ENCODE data around the gene SCN4B. TPM values are rescaled to one million over a fixed set of nuclear protein-coding genes. Genes with fewer than 3 reads are reported as not detected.

The SCN4B gene
- total RNA-seq, 1 experiment from 2014 or later = not detected

DNA sequence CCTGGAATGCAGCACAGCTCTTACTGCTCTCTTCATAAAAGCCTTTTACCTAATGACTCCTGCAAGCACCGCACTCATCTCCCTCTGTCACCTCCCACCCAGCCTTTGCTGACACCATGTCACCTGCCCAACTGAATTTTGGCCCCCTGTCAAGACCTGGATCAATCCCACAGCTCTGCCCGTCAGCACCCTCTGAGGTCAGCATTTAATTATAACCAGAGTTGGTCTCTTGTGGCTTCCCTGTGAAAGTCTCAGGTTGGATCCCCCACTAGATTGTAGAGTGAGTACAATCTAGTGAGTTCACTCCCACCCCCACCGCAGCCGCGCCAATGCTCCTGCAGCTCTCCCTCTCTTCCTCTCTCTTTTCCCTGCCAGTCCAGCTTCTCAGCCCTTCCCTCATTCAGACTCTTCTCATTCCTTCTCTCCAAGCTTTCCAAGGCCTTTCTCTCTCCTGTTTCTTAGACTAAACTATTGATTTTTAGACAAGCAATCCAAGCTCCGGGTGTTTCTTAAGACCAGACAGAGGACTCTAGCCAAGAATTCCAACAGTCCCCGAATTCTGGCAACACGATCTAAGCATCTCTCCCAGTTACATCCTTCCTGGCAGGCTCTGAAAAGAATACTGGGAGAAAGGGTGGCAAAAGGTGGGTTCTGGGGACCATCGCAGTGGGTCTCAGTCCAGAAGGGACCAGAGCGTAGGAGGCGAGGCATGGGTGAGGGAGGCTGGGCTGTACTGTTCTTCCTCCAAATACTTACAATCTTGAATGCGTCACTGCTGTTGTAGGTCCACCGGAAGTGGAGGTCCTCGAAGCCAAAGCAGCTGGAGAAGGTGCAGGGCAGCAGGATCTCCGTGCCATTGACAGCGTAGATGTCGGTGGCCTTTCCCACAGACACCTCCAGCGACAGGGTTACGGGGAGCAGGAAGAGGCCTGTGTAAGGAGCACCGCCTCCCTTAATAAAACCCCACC lies 8.0 kb downstream of the SCN4B start:
- no peak overlapping the region for H3K27ac ChIP-seq
- no TSS peak for BruUV-seq (replicated peaks)
- H2AFZ ChIP-seq = no peak overlapping the region
- ChIA-PET CTCF (interaction anchor here (0.6 kb wide), 1 partner anchor 54 kb away, joined by 5 read pairs; no protein-coding TSS in a partner anchor), POLR2A (ENCODE audit: unreplicated experiment) (no interaction called here)
- H3K4me2 ChIP-seq = no peak overlapping the region
- H3K27me3 ChIP-seq (ENCODE audit: insufficient read depth, low read depth) = peaks cover 24% of the 10 kb centered on the region
- TF ChIP-seq, protein P1, sequence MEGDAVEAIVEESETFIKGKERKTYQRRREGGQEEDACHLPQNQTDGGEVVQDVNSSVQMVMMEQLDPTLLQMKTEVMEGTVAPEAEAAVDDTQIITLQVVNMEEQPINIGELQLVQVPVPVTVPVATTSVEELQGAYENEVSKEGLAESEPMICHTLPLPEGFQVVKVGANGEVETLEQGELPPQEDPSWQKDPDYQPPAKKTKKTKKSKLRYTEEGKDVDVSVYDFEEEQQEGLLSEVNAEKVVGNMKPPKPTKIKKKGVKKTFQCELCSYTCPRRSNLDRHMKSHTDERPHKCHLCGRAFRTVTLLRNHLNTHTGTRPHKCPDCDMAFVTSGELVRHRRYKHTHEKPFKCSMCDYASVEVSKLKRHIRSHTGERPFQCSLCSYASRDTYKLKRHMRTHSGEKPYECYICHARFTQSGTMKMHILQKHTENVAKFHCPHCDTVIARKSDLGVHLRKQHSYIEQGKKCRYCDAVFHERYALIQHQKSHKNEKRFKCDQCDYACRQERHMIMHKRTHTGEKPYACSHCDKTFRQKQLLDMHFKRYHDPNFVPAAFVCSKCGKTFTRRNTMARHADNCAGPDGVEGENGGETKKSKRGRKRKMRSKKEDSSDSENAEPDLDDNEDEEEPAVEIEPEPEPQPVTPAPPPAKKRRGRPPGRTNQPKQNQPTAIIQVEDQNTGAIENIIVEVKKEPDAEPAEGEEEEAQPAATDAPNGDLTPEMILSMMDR (conservative IDR thresholded peaks at IDR 0.05) = no peak
- TF ChIP-seq EZH2 (IDR thresholded peaks at IDR 0.05; ENCODE audit: low read depth) = no peak
- H3K9me2 ChIP-seq (ENCODE audit: insufficient read depth) = no peaks in the 10 kb centered on the region
- intact Hi-C loops (cut with micrococcal nuclease; ENCODE audit: unreplicated experiment) = loop anchor here (1.0 to 2.0 kb wide), 8 partner anchors 27 to 515 kb away; partner anchors contain the start of gene ARCN1
- H4K20me1 ChIP-seq (ENCODE audit: insufficient read depth) = no peaks in the 10 kb centered on the region
- peaks cover 5% of the 10 kb centered on the region; the same call in 1 of the 2 replicates for H3F3A ChIP-seq (ENCODE audit: insufficient read depth, low read depth)
- no peaks in the 10 kb centered on the region for H3K79me2 ChIP-seq (ENCODE audit: low read depth)
- H3K4me3 ChIP-seq = no peak overlapping the region
- H3K9me3 ChIP-seq (ENCODE audit: insufficient read depth, low read depth) = no peaks in the 10 kb centered on the region
- no peak for DNase-seq
- no peaks in the 10 kb centered on the region for H3K36me3 ChIP-seq (ENCODE audit: low read depth)
- H3K4me1 ChIP-seq (replicated peaks; ENCODE audit: insufficient read depth) = peaks cover 6% of the 10 kb centered on the region; the same call in 1 of the 2 replicates

DNA sequence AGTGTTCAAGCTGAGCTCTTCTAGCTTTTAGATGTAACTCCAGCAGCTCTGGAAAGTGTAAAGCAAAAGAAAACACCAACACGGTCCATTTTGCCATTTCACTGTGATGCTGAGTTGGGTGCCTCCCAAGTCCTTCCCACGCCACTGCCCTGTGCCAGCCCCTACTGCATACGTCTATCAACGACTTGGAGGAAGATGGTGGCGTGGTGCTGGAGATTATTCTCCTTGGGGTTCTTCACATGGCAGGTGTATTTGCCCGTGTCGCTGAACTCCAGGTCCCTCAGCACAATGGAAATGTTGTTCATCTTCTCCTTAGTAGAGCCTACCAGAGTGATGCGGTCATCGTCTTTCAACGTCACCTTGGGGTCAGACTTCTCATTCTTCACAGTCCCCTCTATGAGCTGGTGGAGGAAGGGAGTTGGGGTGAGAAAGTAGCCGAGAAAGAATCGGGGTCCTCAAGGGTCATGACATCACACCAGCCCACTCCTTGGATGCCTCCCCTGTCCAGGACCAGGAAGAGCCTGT lies 8.9 kb downstream of the SCN4B start:
- intact Hi-C loops (cut with micrococcal nuclease; ENCODE audit: unreplicated experiment) = loop anchor here (2.0 kb wide), 4 partner anchors 55 to 429 kb away; partner anchors contain the start of gene ARCN1

DNA sequence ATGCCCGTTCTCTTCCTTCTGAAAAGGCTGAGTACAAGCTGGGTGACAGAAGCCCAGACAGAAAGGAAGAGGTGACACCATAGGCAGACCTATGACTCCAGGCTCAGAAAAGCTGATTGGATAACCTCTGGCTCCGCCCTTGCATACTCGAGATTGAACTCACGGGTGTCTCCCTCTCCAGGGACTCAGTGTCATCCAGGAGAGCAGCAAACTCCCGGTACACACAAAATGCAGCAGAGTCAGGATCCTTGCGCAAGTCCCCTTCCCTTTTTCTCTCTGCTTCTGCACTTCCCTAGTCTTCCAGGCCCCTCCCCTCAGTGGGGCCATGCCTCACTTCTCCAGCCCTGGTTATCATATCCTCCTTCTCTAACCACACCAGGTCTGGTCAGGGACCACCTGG lies 9.8 kb downstream of the SCN4B start:
- Histone ChIP-seq H3K36me3 (ENCODE audit: low read depth) (no peaks in the 10 kb centered on the region), H3K9me2 (ENCODE audit: insufficient read depth) (no peaks in the 10 kb centered on the region), H3K27ac (no peak overlapping the region), H4K20me1 (ENCODE audit: insufficient read depth) (no peaks in the 10 kb centered on the region), H3K27me3 (ENCODE audit: insufficient read depth, low read depth) (peaks cover 23% of the 10 kb centered on the region), H3K4me1 (replicated peaks; ENCODE audit: insufficient read depth) (peaks cover 6% of the 10 kb centered on the region; the same call in 1 of the 2 replicates), H2AFZ (no peak overlapping the region), H3F3A (ENCODE audit: insufficient read depth, low read depth) (peaks cover 5% of the 10 kb centered on the region; the same call in 1 of the 2 replicates), H3K79me2 (ENCODE audit: low read depth) (no peaks in the 10 kb centered on the region), H3K9me3 (ENCODE audit: insufficient read depth, low read depth) (no peaks in the 10 kb centered on the region), H3K4me3 (no peak overlapping the region), H3K4me2 (no peak overlapping the region)
- ChIA-PET CTCF (no interaction called here), POLR2A (ENCODE audit: unreplicated experiment) (no interaction called here)
- no TSS peak for BruUV-seq (replicated peaks)
- TF ChIP-seq, protein P1 (conservative IDR thresholded peaks at IDR 0.05) = no peak
- TF ChIP-seq EZH2 (IDR thresholded peaks at IDR 0.05; ENCODE audit: low read depth) = no peak
- intact Hi-C loops (cut with micrococcal nuclease; ENCODE audit: unreplicated experiment) = no loop called here
- DNase-seq = no peak

More for the DNA sequence above, 8.9 kb downstream of the SCN4B start:
- no peak overlapping the region for H2AFZ ChIP-seq
- no peak for DNase-seq
- no TSS peak for BruUV-seq (replicated peaks)
- no peaks in the 10 kb centered on the region for H3K79me2 ChIP-seq (ENCODE audit: low read depth)
- H3K9me3 ChIP-seq (ENCODE audit: insufficient read depth, low read depth) = no peaks in the 10 kb centered on the region
- no peaks in the 10 kb centered on the region for H4K20me1 ChIP-seq (ENCODE audit: insufficient read depth)
- peaks cover 23% of the 10 kb centered on the region for H3K27me3 ChIP-seq (ENCODE audit: insufficient read depth, low read depth)
- TF ChIP-seq, protein P1 (conservative IDR thresholded peaks at IDR 0.05) = no peak
- no peak for TF ChIP-seq EZH2 (IDR thresholded peaks at IDR 0.05; ENCODE audit: low read depth)
- no peak overlapping the region for H3K4me3 ChIP-seq
- POLR2A ChIA-PET (ENCODE audit: unreplicated experiment) = no interaction called here
- no peak overlapping the region for H3K4me2 ChIP-seq
- CTCF ChIA-PET = interaction anchor here (0.6 kb wide), 1 partner anchor 55 kb away, joined by 5 read pairs; no protein-coding TSS in a partner anchor
- peaks cover 5% of the 10 kb centered on the region; the same call in 1 of the 2 replicates for H3F3A ChIP-seq (ENCODE audit: insufficient read depth, low read depth)
- H3K27ac ChIP-seq = no peak overlapping the region
- H3K9me2 ChIP-seq (ENCODE audit: insufficient read depth) = no peaks in the 10 kb centered on the region
- no peaks in the 10 kb centered on the region for H3K36me3 ChIP-seq (ENCODE audit: low read depth)
- peaks cover 6% of the 10 kb centered on the region; the same call in 1 of the 2 replicates for H3K4me1 ChIP-seq (replicated peaks; ENCODE audit: insufficient read depth)

Data from PC-9 (cell line).